Stimulated activated CD4-positive, alpha-beta T cell treated with anti-CD3 and anti-CD28 coated beads, Interleukin-12 subunit alpha, Interleukin-12 subunit beta, amount 100 ng/mL, for 24 hours (primary cell): ENCODE data around the gene OTULINL.
"Not testable (repeated sequence)": the region's sequence is repeated elsewhere in the genome, so short reads cannot be mapped to it uniquely, and the experiment has no call there.

Source experiments
- DNase-seq, 2 experiments: peaks; one replicate each; pipeline ENCODE4 v3.0.0-alpha.2; 2020; ENCODE audit warnings: low read depth in 2 of 2

The OTULINL gene

DNA sequence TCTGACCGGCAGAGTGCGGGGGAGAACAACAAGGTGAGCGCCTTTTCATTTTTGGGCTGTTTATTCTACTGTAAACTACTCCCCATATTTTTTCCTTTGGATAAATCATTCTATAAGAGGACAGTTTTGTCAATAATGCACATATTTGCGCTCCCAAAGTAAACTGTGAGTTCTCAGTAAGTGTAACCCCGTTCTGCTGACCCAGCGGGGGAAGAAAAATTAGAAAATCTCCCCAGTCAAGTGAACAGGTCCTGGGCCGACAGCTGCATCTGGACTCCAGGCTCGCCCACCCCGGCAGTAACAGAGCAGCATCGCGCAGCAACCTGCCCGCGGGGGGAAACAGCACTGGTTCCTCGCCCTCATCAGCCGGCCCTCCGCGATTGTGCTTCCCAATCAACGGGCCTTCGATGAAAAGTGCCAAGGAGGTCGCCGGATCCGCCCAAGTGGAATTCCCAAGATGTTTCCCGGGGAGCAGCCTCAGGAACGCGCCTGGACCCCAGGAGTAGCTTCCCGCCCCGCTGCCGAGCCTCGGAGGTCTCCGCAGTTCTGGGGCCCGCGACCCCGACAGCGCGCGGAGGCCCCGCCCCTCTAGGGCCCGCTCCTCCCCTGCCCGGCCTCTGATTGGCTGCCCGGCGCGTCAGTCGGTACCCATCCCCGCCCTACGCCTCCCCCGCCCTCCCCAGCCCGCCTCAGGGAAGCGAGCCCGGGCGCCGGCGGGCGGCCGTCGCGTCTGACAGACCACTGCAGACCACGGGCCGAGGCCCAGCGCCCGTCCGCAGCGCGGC lies at the start of gene OTULINL:
Gene OTULINL (plus strand): TSS at position 687 of the 785 bp plus-strand sequence. CDS start 103 bp downstream, outside the sequence.
- peak; percentile 71 to 81 for DNase-seq

DNA sequence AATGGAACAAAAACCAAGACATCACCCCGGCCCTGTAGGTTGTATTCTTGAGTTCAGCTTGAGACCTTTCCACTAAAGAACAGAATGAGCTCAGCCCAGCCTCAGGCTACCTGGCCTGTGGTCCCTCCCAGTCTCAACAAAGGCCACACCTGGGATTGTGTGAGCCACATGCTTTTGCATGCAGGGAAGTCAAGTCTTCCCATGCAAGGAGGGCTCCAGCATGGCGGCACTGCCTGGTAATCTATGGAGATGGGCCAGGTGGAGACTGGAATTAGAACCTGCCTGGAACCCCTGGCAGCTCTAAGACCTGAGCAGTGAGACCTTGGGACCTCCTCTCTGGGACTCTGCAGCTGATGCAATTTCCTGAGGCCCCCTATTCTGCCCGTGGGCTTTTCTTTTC lies 49.4 kb upstream of the OTULINL start:
- no peak for DNase-seq

DNA sequence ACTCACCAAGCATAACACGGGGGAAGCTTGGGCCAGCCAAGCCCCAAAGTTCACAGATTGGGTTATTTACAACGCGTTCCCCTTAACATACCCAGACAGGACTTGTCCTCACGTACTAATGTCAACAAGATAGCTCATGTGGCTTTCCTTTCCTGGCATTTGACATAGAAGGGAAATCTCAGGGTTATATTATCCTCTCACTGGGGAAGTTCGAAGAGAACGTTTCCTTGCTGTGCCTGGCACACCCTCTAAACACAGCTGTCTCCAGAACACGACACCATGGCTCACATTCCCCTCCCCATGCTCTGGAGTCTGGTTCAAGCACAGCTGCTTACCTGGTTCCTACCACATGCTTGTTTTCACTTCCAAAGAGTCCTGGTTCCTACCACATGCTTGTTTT lies 46.8 kb upstream of the OTULINL start:
- no peak for DNase-seq

DNA sequence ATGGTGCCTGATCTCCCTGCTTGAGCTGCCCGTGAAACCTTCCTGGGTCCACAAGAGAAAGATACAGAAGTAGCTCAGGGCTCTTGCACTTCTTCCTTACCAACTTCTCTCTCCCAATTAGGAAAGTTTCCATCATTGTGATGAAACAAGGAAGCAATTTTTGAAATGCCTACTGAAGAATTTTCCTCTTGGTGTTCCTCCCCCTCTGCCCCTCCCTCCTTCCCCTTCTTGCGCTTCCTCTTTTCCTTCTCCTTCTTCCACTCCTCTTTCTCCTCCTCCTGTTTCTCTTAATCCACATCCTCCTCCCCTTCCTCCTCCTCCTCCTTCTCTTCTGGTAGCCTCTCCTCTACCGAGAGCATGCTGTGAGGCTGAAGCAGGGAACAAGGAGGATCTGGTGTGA lies 36.3 kb upstream of the OTULINL start:
- no peak for DNase-seq

DNA sequence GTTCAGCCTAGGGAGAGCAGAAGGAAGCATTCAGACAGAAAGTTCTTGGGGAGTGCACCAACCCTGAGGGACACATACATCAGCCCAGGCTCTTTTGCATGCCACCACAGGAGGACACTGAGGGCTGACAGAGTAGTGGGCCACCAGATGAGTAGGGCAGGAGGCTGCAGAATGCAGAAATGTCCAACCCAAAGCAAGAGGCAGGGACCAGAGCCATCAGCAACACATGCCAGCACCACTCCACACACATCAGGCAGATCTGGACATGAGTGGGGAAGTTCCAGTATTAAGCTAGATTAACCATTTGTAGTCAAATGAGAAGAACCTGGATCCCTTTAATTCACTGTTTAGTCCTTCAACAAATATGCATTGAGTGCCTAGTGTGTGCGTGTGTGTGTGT lies 35.7 kb upstream of the OTULINL start:
- DNase-seq, result no peak

DNA sequence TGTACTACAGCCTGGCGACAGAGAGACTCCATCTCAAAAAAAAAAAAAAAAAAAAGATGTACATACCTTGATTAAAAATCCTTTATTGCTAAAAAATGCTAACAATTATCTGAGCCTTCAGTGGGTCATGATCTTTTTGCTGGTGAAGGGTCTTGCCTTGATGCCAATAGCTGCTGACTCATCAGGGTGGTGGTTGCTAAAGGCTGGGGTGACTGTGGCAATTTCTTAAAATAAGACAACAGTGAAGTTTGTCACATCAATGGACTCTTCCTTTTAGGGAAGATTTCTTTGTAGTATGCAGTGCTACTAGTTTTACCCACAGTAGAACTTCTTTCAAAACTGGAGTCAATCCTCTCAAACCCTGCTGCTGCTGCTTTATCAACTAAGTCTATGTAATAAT lies 33.9 kb upstream of the OTULINL start:
- DNase-seq, result no peak

DNA sequence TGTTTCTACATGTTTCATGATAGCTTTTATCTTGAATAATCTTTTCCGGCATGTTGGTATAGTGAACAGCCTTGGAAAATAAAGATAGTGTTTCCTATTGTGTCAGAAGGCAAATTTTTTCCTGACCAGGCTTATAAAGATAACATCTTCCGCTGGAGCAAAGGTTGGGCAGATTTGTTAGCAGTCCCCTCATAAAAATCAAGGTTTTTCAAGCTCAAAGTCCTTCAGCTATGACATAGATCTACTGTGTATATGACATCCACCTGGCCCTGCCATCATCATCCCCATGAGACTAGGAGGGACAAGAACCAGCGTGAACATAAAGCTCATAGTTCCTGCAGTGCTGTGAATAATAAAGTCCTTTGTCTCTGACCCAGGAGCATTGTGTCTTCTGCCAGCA lies 30.4 kb upstream of the OTULINL start:
- DNase-seq, result no peak

DNA sequence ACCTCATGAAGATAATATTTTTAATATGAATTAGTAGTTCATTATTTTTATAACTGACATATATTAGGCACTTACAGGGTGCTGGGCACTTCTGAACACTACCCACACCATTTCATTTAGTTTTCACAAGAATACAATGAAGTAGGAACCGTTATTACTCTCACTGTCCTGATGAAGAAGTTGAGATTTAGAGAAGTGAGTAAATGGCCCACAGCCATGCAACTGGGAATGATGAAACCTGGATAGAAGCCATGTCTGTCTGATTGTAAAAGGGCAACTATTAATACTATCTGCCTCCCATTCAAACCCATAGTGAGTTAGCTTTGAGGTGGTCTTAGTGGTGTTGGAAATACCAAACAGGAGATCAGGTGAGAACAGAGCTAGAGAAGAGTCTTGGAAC lies 29.6 kb upstream of the OTULINL start:
- no peak for DNase-seq

DNA sequence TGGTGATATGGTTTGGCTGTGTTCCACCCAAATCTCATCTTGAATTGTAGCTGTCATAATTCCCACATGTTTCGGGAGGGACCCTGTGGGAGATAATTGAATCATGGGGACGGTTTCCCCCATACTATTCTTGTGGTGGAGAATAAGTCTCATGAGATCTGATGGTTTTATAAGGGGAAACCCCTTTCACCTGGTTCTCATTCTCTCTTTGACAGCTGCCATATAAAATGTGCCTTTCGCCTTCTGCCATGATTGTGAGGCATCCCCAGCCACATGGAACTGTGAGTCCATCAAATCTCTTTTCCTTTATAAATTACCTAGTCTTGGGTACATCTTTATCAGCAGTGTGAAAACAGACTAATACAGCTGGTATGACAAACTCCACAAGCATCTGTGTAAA lies 27.3 kb upstream of the OTULINL start:
- DNase-seq, result not testable (repeated sequence)

DNA sequence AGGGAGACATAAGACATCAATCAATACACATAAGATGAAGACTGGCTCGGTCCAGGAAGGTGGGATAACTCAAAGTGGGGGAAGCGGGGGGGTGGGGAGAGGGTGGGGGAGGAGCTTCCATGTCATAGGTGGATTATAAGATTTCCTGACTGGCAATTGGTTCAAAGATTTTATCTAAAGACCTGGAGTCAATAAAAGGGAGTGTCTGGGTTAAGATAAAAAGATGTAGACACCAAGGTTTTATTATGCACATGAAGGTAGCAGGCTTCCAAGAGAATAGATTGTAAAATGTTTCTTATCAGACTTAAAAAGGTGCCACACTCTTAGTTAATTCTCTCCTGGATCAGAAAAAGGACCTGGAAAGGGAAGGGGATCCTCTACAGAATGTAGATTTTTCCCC lies 25.6 kb upstream of the OTULINL start:
- no peak for DNase-seq

DNA sequence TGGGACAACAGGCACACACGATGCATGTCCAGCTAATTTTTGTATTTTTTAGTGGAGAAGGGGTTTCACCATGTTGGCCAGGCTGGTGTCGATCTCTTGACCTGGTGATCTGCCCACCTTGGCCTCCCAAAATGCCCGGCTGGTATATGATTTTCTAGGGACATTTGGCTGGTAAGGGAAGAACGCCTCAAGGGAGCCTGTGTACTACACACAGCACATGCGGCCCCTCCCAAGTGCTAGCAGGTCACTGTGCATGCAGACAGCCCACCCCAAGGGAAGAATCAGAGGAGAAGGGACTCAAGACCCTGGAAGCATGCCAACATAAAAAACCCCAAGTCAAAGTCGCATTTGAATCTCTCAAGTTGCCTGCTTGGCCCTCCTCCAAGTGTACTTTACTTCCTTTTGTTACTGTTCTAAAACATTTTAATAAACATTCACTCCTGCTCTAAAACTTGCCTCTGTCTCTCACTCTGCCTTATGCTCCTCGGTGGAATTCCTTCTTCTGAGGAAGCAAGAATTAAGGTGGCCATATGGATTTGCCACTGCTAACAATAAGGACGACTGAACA lies 24.3 kb upstream of the OTULINL start:
- DNase-seq, result no peak

DNA sequence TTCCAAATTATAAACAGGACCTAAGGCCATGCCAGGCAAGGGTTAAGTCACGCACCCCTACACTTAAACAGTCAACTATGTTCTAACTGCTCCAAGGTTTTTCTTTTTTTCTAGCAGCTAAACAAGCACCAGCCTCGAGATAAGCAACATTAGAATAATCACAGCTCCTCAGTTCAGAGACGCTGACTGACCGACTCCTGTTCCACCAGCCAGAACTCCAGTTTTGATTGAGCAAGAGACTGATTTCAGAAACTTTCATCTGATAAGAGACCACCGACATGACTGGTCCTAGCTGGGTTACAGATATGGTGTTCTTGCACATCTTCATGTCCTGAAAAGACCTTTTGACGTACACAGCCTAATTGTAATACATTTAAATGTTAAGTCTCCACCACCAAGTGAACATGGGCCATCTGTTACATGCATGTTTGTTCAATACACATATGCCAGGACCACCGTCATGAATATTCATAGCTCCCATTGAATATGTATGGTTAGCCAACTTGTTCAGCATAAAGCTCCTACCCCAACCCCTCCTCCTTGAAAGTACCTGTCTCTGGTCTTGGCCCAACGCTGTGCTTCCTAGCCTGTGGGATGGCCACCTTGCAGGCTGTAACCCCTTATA lies 23.7 kb upstream of the OTULINL start:
- no peak for DNase-seq

DNA sequence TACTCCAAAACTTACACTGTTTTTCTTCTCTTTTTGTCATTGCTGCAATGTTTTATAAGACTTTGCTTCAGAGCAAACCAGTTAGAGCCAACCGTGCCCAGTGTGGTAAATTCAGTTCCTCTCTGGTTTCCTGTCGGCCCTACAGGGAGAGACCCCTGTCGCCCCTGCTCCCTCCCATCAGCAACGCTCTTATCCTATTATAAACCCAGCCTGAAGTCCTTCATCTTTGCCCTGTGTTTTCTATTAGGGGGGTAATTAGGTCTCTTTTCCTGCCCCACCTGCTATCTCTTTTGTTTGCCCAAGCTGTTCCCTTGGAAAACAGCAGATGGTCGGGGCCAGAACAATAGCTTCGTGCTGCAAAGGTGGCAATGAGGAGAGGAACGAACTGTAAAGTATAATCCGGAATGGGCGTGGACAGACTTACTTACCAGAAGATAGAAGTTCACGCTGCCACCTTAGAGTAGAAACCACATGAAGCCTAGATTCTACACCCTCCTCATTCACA lies 21.4 kb upstream of the OTULINL start:
- no peak for DNase-seq

DNA sequence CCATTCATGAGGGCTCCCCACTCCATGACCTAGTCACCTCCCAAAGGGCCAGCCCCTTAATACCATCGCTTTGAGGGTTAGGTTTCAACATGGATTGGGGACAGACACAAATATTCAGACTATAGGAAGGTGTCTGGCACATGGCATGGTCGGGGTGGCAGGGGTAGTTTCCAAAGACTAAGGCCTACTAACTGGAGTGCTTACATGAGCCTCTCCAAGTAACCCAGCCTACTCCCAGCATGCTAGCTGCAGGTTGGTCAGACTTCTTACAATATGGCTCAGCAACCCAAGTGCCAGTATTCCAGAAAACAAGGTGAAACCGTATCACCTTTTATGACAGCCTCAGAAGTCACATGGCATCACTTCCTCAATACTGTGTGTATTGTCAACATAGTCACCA lies 19.9 kb upstream of the OTULINL start:
- DNase-seq, result no peak

DNA sequence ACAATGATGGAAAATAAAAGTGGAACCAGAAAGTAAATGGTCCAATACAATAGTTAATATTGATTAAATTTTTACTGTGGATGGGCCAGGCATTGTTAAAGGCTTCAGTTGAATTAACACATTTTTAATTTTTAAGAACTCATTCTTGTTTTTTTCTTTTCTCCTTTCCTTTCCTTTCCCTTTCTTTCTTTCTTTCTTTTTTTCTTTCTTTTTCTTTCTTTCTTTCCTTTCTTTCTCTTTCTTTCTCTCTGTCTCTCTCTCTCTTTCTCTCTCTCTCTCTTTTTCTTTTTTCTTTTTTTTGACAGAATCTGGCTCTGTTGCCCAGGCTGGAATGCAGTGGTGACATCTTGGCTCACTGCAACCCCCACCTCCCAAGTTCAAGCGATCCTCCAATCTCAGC lies 13.3 kb upstream of the OTULINL start:
- no peak for DNase-seq

DNA sequence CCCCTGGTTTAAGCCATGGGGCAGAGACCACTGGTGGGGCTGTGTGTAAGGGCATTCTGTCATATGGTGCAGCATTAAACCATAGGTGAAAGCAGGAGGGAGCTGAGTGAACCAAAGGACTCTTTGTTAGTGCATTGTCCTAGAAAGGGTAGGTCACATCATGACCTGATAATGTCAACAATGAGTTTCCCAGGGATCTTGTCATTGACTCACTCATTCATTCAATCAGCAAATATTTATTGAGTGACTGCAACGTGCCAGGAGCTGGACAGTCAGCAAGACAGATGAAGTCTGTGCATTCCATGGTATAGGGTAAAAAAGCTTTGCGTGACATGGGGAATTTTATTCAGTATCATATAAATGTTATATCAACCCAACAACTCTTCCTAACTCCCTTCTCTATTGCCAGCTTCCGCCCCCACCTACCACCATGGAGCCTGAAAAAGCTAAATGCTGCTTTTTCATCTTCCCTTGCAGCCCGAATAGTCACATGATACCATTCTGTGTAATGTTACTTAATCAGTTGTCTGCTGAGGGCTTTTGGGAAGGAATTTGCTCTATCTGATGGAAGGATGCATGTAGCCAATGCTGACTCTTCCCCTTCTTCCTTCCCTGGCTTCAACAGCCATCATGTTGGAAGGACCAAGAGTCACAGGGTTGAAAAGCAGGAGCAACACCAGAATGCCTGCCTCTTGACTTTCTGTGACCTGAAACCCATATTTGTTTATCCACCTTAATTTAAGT lies 11.5 kb upstream of the OTULINL start:
- no peak for DNase-seq

DNA sequence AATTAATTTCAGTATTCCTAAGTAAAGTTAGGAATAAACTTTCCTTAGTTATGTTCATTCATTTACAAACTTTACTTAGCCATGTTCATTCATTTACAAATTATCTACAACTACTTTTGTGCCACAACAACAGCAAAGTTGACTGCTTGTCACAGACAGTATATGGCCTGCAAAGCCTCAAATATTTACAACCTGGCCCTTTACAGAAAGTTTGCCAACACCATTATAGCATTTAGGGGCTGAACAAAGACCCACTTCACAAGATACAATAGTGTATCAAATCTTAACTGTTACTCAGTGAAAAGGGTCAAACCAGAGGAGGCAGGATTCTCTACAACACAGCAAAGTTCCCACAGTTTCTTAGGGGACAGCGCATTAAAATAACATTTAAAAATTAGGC lies 9.7 kb upstream of the OTULINL start:
- no peak for DNase-seq

DNA sequence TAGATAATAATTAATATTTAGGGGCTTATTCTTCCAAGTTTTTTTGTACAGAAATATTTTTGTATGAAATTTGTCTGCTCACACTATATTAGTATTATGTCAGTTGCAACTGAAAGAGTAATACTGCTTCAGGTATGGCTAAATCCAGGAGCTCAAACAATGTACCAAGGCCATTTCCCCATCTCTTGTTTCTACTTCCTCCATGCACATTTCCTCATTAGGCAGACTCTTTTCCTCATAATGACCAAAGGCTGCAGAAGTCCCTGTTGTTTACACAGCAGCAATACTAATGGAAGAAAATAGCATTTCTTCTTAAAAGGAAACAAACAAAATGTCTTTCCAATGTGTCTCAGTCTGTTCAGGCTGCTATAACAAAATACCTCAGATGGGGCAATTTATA lies 9.2 kb upstream of the OTULINL start:
- DNase-seq, result no peak

DNA sequence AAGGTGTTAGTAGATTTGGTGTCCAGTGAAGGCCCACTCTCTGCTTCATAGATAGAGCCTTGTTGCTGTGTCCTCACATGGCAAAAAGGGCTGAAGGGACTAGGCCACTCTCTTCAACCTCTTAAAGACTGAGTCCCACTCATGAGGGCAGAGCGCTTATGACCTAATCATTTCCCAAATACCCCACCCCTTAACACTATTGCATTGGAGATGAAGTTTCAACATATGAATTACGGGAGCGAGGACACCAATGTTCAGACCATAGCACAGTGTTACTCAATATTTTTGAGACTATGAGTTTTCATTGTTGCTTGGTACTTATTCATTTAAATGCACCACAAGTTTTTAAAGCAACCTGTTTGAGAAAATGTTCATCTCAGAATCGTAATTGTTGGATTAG lies 8.8 kb upstream of the OTULINL start:
- DNase-seq, result no peak

DNA sequence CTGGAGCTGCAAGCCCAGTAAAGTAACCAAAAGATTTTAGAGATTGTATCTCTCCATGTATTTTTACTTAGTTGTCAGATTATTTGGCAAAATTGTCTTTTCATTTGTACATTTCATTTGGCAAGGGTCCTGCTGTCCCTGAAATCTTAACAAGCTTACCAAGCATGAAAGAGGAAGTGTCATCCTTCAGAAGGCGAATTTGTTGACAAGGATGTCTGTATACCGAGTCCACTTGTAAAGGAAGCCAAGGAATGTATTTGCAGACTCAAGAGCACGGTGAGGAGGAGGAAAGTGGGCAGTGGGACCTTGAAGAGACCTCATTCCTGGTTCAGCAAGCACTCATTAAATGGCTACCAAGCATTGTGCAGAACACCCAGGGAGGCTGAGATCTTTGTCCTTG lies 7.5 kb upstream of the OTULINL start:
- no peak for DNase-seq

DNA sequence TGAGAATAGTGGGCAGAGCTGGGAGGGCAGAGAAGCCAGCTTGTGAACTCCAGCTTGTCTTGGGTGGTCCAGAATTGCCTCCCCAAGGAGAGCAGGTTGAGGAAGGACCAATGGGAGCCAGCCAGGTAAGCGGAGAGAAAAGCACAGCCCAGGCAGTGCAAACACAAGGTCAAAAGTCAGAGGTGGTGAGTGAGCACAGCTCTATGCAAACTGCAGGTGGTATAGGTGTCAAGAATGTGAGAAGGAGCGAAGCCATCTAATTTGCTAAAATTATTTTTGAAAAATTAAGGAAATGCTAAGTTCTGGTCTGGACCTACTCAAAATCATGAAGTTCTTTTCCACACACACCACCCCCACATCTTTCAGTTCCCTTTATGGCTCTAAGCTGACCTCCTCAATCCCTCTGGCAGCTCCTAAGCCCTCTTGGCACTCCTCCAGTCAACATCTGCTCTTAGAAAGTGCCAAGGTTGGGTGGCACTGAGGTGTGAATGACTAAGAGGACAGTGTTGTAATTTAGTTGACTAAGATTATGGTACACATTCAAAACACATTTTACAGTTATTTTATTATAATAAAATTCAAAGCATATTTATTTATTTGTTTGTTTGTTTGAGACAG lies 6.6 kb upstream of the OTULINL start:
- no peak for DNase-seq

DNA sequence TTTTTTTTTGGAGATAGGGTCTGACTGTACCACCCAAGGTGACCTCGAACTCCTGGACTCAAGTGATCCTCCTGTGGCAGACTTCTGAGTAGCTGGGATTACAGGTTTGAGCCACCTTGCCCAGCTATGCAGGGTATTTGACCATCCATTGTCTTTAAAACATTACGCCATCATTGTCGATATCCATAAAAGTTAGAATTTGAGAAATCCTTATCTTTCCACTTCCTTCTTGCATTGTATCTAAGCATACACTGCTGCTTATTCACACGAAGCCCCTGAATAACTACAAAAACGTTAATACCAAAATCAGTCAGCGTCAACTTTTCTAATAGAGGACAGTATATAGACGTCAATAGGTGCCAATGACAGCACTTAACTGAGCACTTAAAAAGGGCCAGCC lies 5.4 kb upstream of the OTULINL start:
- no peak for DNase-seq
